EL (cell line): Measurements from ENCODE around the gene HS3ST4.

ENCODE experiments used
- DNase-seq: peaks from one replicate; pipeline ENCODE4 v3.0.0-alpha.2; 2016

HS3ST4 gene

DNA sequence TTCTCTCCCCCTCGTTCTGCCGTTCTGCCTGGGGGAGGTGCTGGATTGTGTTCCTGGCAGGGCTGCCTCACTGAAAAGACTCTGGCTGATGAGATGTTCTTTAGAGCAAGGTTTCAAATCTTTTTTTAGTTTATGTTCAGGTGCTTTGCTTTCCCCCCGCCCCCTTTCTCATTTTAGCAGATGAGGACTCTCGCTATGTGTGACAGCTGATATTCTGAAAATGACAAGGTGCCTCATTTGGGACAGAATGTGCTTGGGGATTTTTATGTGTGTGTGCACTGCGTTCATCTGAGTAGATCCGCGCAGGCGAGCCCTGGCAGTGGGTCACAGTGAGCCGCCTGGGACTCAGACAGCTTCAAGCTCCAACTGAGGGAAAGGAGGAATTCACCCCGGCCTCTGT, 205.9 kb downstream of the HS3ST4 start:
- no peak for DNase-seq

GRCh38 chr16:25905810-25906209, 214.1 kb downstream of the HS3ST4 start:
- DNase-seq, result no peak

- no peak for DNase-seq
Observed at GRCh38 chr16:25910971-25911370, 219.2 kb downstream of the HS3ST4 start.

GRCh38 chr16:25912321-25912720, 220.6 kb downstream of the HS3ST4 start:
- no peak for DNase-seq

DNA sequence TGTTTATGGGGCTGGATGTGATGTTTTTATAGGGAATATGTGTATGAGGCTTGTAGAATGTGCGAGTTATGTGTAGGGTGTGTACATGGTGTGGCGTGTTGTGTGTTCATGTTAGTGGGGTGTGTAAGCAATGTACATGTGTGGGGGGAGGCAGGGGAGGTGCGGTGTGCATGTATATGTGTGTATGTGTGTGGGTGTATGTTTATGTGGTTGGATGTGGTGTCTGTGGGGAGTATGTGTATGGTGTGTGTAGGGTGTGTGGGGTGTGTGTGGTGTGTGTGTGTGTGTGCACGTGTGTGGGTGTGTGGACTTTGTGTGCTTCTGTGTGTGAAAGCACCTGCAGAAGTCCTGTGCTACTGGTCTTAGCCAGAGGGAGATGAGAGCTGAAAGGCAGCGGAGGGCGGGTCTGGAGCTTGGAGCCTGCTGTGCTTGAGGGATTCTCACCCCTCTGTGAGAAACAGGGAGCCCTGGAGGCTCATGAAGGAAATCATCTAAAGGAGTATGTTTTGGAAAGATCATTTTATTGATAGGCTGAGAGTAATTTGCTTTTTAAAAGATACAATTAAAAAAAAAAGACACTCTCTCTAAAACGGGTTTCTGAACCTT, 222.7 kb downstream of the HS3ST4 start:
- DNase-seq, result no peak

- DNase-seq, result no peak
Observed at GRCh38 chr16:25916037-25916436, 224.3 kb downstream of the HS3ST4 start.

- no peak for DNase-seq
Observed at GRCh38 chr16:25922438-25922837, 230.7 kb downstream of the HS3ST4 start.

DNA sequence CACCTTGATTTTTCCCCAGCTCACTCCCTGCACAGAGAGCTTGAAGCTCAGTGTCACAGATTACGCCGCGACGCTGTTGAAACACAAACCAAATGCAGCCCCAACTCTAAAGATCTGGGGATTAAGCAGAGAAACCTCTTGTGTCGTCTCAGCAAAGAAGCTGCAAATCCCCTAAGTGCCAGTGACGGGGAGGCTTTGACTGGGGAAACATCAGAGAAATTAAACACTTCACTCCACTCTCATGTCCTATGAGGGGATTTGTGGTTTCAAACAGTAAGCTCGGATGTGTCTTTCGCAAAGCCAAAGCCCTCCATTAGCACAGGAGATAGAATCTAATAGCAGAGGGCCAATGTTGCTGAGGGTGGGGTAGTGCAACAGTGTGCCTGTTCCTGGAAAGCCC, 233.7 kb downstream of the HS3ST4 start:
- no peak for DNase-seq

- no peak for DNase-seq
Observed at GRCh38 chr16:25931473-25932035, 239.8 kb downstream of the HS3ST4 start.

DNA sequence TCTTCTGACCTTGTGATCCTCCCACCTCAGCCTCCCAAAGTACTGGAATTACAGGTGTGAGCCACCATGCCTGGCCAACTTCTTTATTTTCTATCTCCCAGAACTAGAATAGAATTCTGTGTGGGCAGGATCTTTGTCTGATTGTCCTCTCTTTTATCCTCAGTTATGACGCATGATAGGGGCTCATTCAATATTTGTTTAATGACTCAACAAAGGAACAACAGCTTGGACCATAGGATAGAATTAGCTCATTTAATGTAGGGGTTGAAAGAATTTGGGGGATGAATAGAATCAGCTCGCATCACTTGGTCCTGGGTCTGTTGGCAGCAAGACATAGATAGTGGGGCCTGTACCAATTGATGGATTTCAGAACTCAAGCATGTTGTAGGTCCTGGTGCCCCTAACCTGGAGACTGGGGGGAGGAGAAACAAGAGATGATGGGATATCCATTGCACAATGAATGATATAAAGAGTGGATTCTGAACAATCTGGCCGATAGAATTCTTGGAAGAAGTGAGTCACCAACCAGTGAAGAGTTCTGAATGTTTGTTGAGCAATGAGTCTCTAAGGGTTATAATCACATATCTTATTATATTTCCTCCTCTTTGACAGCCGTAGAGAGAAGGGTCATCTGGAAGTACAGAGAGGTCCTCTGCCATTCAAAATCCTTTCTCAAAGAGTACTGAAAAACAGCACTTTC, 250.2 kb downstream of the HS3ST4 start:
- DNase-seq, result no peak

GRCh38 chr16:25950586-25951281, 259.0 kb downstream of the HS3ST4 start:
- DNase-seq, result no peak

GRCh38 chr16:25951999-25952398, 260.2 kb downstream of the HS3ST4 start:
- DNase-seq, result no peak

DNA sequence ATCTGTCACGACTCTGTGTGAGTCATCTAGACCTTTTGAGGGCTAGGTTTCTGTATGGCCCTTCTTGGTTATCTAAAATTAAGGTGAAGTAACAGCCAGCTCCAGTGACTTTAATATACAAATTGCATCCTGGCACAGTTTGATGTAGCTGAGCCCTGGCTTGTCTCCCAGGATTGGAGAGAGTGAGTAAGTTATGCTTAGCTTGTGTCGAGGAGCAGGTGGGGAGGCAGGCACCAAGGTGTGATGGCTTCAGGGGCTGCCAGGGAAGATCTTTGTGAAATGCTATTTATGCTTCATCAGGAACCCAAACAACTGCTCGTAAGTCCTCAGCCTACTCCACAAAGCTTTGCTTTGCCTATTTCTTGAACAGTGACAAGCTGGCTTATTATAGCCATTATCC, 261.2 kb downstream of the HS3ST4 start:
- DNase-seq, result no peak

DNA sequence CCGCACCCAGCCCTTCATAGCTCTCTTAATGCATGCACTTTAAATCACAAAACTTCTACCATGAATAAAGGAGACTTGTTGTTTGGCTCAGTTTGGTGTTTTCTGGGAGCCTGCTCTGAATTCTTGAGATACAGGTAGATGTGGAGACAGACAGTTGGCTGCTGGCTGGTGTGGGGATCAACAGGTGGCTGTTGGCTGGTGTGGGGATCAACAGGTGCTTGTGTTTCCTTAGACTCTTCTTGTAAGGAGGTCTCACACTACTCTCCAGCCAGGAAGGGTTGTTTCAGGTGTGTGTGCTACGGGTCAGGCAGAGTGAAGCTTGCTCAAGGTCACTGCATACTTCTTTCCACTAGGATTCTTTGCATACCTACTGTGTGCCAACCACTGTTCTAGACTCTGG, 265.9 kb downstream of the HS3ST4 start:
- no peak for DNase-seq

- DNase-seq, result no peak
Observed at GRCh38 chr16:25959221-25959620, 267.5 kb downstream of the HS3ST4 start.

GRCh38 chr16:25966172-25967097, 274.7 kb downstream of the HS3ST4 start:
- no peak for DNase-seq

- no peak for DNase-seq
Observed at GRCh38 chr16:25977121-25977520, 285.4 kb downstream of the HS3ST4 start.

GRCh38 chr16:25978218-25978617, 286.5 kb downstream of the HS3ST4 start:
- DNase-seq, result no peak

- no peak for DNase-seq
Observed at GRCh38 chr16:25988084-25988483, 296.3 kb downstream of the HS3ST4 start.

DNA sequence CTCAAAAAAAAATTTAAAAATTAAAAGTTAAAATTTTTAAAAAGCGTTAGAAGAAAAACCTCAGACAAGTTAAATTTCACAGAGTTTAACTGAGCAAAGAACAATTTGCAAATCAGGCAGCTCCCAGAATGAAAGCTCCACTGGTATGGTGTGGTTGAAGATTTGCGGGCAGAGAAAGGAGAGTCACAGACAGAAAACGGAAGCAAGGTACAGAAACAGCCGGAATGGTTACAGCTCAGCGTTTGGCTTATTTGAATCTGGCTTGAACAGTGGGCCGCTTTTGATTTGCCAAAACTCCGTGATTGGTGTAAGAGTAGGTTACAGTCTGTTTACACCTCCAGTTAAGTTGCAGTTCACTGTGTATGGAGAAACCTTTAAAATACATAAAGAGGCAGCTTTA, 297.1 kb downstream of the HS3ST4 start:
- DNase-seq, result no peak

DNA sequence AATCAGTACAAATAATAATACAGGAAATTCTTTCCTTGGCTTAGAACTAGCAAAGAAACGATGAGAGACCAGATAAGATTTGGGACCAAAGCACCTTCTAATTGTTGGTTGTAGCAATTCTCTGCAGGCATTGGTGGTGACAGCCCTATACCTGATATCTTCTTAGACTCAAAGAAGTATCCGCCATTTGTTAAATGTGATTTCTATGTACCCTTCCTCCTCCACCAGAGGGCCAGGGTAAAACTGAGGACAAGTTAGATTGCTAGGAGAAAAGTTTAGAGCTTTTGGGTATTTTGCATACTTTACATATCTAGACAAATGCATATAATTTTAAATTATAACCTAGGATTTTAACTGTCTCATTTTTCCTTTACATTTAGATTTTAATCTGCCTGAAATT, 304.3 kb downstream of the HS3ST4 start:
- no peak for DNase-seq

DNA sequence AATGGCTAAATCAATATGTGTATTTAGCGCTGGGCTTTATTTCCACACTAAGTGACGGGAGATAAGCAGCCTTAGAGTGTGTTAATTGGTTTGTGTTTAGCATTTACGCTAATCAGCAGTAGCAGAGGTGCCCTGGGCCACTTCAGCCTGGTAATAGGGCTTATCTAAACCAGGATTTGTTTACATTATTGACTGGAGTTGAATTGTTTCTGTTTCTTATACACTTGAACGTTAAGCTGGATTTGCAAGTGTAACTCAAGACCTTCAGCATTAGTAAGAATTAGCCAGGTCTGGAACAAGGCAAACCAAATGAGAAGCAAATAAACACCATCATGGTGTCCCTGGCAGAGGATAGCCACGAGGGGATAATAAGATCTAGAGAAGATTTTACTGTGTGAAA, 313.6 kb downstream of the HS3ST4 start:
- DNase-seq, result no peak

DNA sequence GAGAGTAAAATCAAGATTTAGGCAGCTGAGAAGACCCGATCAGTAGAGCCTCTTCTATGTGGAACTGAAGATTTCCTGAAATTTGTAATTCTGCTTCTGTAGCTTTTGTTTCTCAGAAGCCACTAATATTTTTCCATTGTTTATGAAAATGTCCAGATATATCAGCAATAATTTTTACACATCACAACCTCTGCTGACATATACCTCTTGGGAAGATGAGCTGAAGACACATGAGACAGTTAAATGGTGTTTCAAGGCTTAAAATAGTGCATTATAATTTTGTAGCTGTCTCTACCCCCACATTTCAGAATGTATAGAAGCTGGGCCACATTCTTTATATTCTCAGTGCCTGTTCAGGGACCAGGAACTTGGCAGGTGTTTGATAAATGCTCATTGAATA, 320.6 kb downstream of the HS3ST4 start:
- DNase-seq, result no peak
